HG03175 (cell line): Measurements from ENCODE around the gene NKX2-2.

ENCODE experiments used
- ATAC-seq: cut with Tn5 transposase; IDR thresholded peaks from one replicate; pipeline ENCODE4 v1.9.1; 2021; ENCODE audit warnings: mild to moderate bottlenecking, moderate library complexity; ENCODE audit not compliant: unreplicated experiment

The NKX2-2 gene

DNA sequence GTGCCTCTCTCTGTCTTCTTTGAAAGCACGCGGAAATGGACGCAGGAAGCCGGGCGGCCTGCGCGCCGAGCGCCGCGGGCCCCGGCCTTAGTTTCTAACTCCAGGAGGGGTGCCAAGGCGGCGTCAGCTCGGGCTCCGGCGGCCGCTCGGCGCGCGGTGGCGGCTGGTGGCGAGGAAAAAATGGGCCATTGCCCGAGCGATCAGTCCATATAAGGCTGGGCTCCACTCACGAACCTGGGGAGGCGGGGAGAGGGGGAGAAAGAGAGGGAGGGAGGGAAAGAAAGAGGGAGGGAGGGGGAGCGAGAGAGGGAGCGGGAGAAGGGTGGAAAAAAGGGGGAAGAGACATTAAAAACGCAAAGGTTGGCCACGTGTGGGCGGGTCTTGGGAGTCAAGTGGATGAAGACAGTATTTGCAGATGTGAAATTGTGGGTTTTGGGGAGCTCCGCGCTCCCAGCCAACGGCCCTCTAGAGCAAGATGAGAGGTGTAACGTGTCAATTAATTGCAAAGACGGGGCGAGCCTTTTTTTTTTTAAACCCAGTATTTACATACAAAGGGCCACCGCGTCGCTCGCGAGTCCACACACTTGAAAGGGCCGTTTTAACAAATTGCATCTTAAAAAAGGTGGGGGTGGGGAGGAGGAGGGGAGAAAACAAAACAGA is at the start of gene NKX2-2:
Gene NKX2-2 (minus strand): TSS at position 184 of the 660 bp plus-strand sequence. CDS start 395 bp downstream, outside the sequence.
- no peak for ATAC-seq

GRCh38 chr20:21562656-21563055 is 48.8 kb upstream of the NKX2-2 start:
- no peak for ATAC-seq

GRCh38 chr20:21559305-21559704 is 45.4 kb upstream of the NKX2-2 start:
- no peak for ATAC-seq

GRCh38 chr20:21557241-21558020 is 43.6 kb upstream of the NKX2-2 start:
- no peak for ATAC-seq

GRCh38 chr20:21556398-21556797 is 42.5 kb upstream of the NKX2-2 start:
- no peak for ATAC-seq

DNA sequence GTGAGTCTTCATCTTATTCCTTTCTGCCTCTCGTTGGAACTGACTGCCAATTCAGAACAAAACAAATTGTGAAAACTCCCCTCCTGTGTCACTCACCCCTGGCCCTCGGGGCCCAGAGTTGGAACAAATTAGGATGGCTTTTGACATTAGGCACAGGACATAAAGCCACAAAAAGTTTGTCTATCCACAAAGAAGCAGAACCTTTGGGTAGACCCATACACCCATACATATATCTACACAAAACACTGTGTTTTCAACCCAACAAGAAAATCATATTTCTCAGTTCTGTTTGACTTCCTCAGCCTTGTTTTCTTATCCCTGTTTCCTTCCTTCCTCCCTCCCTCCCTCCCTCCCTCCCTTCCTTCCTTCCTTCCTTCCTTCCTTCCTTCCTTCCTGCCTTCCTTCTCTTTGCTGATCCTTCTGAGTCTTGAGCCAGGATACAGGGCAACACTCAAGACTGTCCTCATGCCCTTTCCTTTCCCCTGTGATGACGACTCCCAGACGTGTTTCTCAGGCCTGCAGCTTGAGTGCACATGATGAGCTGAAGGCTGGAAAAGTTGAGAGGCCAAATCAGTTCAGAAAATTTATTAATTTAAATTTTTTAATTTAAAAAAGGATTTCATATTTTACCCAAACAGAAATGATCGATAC is 41.7 kb upstream of the NKX2-2 start:
- ATAC-seq: no peak

- no peak for ATAC-seq
Measured at GRCh38 chr20:21554985-21555384, 41.1 kb upstream of the NKX2-2 start.

DNA sequence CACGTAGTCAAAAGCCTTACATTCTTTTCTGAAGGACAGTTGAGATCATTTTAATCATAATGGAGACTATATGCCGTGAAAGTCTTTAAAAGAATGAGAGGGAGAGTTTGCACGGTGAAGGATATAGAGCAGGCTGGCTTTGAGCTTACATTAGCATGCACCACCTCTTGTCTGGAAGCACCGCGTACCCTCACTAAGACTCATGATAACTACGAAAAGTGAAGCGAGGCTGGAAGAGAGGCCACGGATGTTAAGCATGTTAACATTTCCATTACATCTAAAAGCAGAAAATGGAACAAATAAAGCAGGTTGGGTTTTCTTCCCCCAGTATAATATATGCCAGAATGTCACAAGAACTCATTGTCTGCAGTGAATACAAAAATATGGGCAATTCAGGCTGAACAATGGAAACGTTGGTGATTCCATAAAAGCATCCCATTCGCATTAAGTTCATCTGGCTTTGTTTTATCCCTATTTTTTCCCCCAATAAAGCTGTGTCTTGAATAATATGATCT is 40.6 kb upstream of the NKX2-2 start:
- ATAC-seq: no peak

GRCh38 chr20:21550587-21550986 is 36.7 kb upstream of the NKX2-2 start:
- ATAC-seq: no peak

DNA sequence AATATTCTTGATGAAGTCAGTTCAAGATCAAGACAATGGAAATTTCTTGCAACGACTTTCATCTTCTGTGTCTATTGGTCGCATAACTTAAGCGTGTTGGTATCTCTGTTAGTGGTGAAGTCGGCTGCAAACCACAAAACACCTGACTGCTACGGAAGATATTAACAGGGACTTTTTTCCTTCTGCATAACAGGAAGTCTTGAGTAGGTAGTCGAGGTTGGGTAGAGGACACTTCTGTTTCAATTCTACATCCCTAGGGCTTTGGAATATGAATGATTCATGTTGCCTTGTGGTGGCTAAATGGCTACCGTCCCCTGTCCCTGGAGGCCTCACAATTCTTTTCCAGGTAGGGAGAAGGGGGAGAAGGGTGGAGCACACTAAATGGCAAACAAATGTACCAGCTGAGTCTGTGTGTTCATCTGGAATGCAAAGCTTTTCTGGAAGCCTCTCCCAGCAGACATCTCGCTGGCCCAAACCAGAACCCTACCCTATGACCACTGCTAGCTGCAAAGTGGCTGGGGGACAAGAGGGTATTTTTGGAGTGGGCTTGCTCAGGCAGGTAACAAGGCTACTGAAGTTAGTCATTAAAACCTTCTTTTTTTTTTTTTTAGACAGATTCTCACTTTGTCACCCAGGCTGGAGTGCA is 34.6 kb upstream of the NKX2-2 start:
- ATAC-seq: no peak

DNA sequence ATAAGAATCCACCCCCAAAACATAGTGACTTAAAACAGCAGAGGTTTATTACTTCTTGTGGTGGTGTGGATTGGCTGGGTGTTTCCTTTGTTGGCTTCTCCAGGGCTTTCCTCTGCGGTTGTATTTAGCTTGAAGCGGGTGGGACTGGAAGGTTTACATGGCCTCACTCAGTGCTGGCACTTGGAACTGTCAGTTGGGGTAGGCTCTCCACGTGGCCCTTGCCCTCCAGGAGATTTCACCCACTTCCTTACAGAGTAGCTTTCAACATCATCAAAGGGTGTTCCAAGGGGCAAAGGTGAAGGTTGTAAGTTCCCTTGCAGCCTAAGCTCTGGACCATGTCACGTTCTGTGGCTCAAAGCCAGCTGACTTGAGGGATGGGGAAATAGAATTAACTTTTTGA is 32.5 kb upstream of the NKX2-2 start:
- no peak for ATAC-seq

DNA sequence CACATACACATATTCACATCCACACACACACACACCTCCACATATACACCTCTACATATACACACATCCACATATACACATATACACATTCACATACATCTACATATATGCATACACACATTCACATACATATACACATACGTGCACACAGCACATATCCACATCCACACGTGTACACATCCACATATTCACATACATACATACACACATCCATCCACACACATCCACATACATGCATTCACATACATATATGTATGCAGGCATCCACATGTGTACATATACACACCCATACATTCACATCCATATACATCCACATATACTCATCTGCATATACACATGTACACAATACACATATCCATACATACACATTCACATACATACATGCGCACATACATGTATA is 25.6 kb upstream of the NKX2-2 start:
- no peak for ATAC-seq

GRCh38 chr20:21534886-21535285 is 21.0 kb upstream of the NKX2-2 start:
- no peak for ATAC-seq

- no peak for ATAC-seq
Measured at GRCh38 chr20:21534453-21534852, 20.6 kb upstream of the NKX2-2 start.

- no peak for ATAC-seq
Measured at GRCh38 chr20:21529863-21530262, 16.0 kb upstream of the NKX2-2 start.

DNA sequence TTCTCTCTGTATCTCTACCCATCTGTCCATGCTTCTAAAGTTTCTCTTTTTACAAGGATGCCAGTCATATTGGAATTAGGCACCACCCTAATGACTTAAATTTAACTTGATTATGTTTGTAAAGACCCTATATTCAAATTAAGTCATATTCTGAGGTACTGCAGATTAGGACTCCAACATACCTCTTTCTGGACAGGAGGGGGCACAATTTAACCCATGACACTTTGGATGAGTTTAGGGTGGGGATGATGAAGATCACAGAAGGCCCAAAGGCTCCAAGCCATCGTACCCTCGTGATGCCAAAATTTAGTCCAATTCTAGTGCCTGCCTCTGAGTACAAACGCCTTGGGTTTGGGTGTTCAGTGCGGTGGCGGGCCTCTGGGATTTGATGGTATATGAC is 15.0 kb upstream of the NKX2-2 start:
- no peak for ATAC-seq

- ATAC-seq: no peak
Measured at GRCh38 chr20:21527908-21528307, 14.0 kb upstream of the NKX2-2 start.

DNA sequence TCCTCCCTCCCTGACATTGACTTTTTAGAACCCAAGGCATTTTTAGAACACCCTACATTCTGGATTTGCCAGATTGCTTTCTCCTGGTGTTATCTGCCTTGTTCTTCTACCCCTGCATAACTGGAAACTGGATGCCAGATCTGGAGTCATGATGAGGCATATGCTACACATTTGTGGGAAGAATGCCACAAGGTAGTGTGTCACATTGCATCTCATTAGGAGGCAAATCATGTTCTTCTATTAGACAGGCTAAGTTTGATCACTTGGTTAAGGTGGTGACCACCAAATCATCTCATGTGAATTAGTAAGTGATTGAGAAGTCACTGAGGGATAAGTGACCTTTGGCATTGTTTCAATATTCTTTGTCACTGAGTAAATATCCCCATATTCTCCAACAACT is 12.9 kb upstream of the NKX2-2 start:
- ATAC-seq: no peak

DNA sequence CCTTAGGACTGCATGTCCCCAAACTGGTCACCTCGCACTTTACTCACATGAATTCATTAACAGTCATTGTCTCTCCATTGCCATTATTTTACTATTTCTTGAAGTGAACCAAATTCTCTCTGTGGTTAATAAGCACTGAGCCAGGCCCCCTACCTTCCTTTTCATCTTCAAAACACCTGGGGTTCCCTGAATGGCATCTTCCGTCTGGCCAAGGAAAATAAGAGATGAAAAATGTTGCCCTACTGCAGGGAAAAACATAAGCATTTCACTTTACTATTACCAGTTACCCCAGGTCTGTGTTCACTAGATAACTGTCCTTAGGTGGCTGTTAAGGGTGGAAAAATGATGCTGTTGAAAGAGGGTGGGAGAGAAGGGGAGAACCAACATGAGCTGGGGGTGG is 10.0 kb upstream of the NKX2-2 start:
- no peak for ATAC-seq

- ATAC-seq: no peak
Measured at GRCh38 chr20:21523281-21523868, 9.5 kb upstream of the NKX2-2 start.
